Measurements from ENCODE around the gene NKAPD1. TPM values are rescaled to one million over a fixed set of nuclear protein-coding genes. Genes with fewer than 3 reads are reported as not detected.
A peak's percentile ranks its signal among the peaks of the same experiment; 100 is the strongest.

Gene NKAPD1
- total RNA-seq, 2 donors from 2014 or later: 10.2 to 21.0 TPM

- no peak overlapping the region for H3K4me3 ChIP-seq
- TF ChIP-seq CTCF (IDR thresholded peaks at IDR 0.05): no peak
- DNase-seq (ENCODE audit: low spot score) (no peak), ATAC-seq (ENCODE audit: insufficient number of reproducible peaks, low FRiP score, low read depth) (no peak)
- no peak overlapping the region for H3K27ac ChIP-seq
- no peaks in the 10 kb centered on the region for H3K4me1 ChIP-seq (ENCODE audit: control insufficient read depth in 1 of 2, low read depth in 2 of 2)
- H3K36me3 ChIP-seq: peaks cover 12% of the 10 kb centered on the region
- H3K27me3 ChIP-seq (replicated peaks; ENCODE audit: insufficient read depth): no peaks in the 10 kb centered on the region
- H3K9me3 ChIP-seq: no peaks in the 10 kb centered on the region
Measured at GRCh38 chr11:112062923-112063322, 11.2 kb upstream of the NKAPD1 start.

- Histone ChIP-seq H3K4me1 (ENCODE audit: control insufficient read depth in 1 of 2, low read depth in 2 of 2) (peaks cover 9 to 18% of the 10 kb centered on the region in 2 donors), H3K36me3 (peaks cover 48% of the 10 kb centered on the region), H3K9me3 (no peaks in the 10 kb centered on the region), H3K4me3 (no peak overlapping the region), H3K27me3 (replicated peaks; ENCODE audit: insufficient read depth) (no peaks in the 10 kb centered on the region), H3K27ac (no peak overlapping the region)
- no peak for ATAC-seq (ENCODE audit: insufficient number of reproducible peaks, low FRiP score, low read depth)
- no peak for TF ChIP-seq CTCF (IDR thresholded peaks at IDR 0.05)
- DNase-seq (ENCODE audit: low spot score): no peak
Measured at GRCh38 chr11:112082729-112083128, 8.6 kb downstream of the NKAPD1 start.

- H3K4me3 ChIP-seq: peak overlapping the region; percentile 81
- DNase-seq (ENCODE audit: low spot score): no peak
- H3K4me1 ChIP-seq (ENCODE audit: control insufficient read depth in 1 of 2, low read depth in 2 of 2): peaks cover 17 to 37% of the 10 kb centered on the region in 2 donors
- H3K27ac ChIP-seq: peak overlapping the region; percentile 44 to 51
- peaks cover 44% of the 10 kb centered on the region for H3K36me3 ChIP-seq
- H3K9me3 ChIP-seq: no peaks in the 10 kb centered on the region
- H3K27me3 ChIP-seq (replicated peaks; ENCODE audit: insufficient read depth): no peaks in the 10 kb centered on the region
- ATAC-seq (ENCODE audit: insufficient number of reproducible peaks, low FRiP score, low read depth): no peak
- TF ChIP-seq CTCF (IDR thresholded peaks at IDR 0.05): no peak
Measured at GRCh38 chr11:112085822-112086421, 11.8 kb downstream of the NKAPD1 start.

- H3K36me3 ChIP-seq: peaks cover 50% of the 10 kb centered on the region
- peak; percentile 97 for ATAC-seq (ENCODE audit: insufficient number of reproducible peaks, low FRiP score, low read depth)
Measured at GRCh38 chr11:112086422-112087191, 12.5 kb downstream of the NKAPD1 start, which contains the start of the genes SDHD and TIMM8B. SDHD (plus strand) TSS chr11:112086873; CDS start chr11:112086908, 35 bp downstream. TIMM8B (minus strand) TSS chr11:112086756; CDS start chr11:112086723, 33 bp downstream.

More at GRCh38 chr11:112086422-112087191, 12.5 kb downstream of the NKAPD1 start, which contains the start of the genes SDHD and TIMM8B:
- peak within 1 kb of the TSS; percentile 81 for H3K4me3 ChIP-seq
- DNase-seq (ENCODE audit: low spot score): peak; percentile 77
- H3K27me3 ChIP-seq (replicated peaks; ENCODE audit: insufficient read depth): no peaks in the 10 kb centered on the region
- peaks cover 17 to 37% of the 10 kb centered on the region in 2 donors for H3K4me1 ChIP-seq (ENCODE audit: control insufficient read depth in 1 of 2, low read depth in 2 of 2)
- no peaks in the 10 kb centered on the region for H3K9me3 ChIP-seq
- TF ChIP-seq CTCF (IDR thresholded peaks at IDR 0.05): peak; percentile 35
- H3K27ac ChIP-seq: peak within 1 kb of the TSS; percentile 51 to 57

All from thoracic aorta (tissue), 2 donors.